Endothelial cell (in vitro differentiated cells): Measurements from ENCODE around the gene BTN1A1. TPM values are rescaled to one million over a fixed set of nuclear protein-coding genes. Genes with fewer than 3 reads are reported as not detected.

Experiments
- DNase-seq: peaks from one replicate; pipeline ENCODE4 v3.0.0; 2021; ENCODE audit warnings: low spot score
- H3K27ac Mint-ChIP-seq: one replicate; pipeline ENCODE4 v1.8.0; 2021; ENCODE audit warnings: mixed read lengths, inconsistent platforms; ENCODE audit not compliant: unreplicated experiment
- H3K27me3 Mint-ChIP-seq: one replicate; pipeline ENCODE4 v1.8.0; 2021; ENCODE audit warnings: mild to moderate bottlenecking, moderate library complexity, mixed read lengths, inconsistent platforms; ENCODE audit not compliant: unreplicated experiment
- H3K36me3 Mint-ChIP-seq: one replicate; pipeline ENCODE4 v1.8.0; 2021; ENCODE audit warnings: mild to moderate bottlenecking, low read depth, mixed read lengths, inconsistent platforms; ENCODE audit not compliant: unreplicated experiment
- H3K4me1 Mint-ChIP-seq: one replicate; pipeline ENCODE4 v1.8.0; 2021; ENCODE audit warnings: mild to moderate bottlenecking, mixed read lengths, inconsistent platforms; ENCODE audit not compliant: unreplicated experiment
- H3K4me3 Mint-ChIP-seq: one replicate; pipeline ENCODE4 v1.8.0; 2021; ENCODE audit warnings: mild to moderate bottlenecking, mixed read lengths, inconsistent platforms; ENCODE audit not compliant: unreplicated experiment
- H3K9me3 Mint-ChIP-seq: one replicate; pipeline ENCODE4 v1.8.0; 2021; ENCODE audit warnings: mixed read lengths, inconsistent platforms; ENCODE audit not compliant: unreplicated experiment
- total RNA-seq: library from RNA; stranded (reverse); fragmentation: NEBNext Ultra II Directional; extraction: Animal tissue kit (Norgen Biotek cat#: 25700); gene quantifications from one replicate; pipeline ENCODE4 v1.2.1, GENCODE V29; 2021; ENCODE audit not compliant: unreplicated experiment
- TF ChIP-seq, protein P1 (sequence below): fragments of 200-600 bp; sonication (generic); IDR thresholded peaks from one replicate; pipeline ENCODE4 v1.5.0; 2021; ENCODE audit warnings: antibody characterized with exemption; ENCODE audit not compliant: unreplicated experiment

The BTN1A1 gene
- total RNA-seq, 1 donor from 2014 or later, result 1.4 TPM

DNA sequence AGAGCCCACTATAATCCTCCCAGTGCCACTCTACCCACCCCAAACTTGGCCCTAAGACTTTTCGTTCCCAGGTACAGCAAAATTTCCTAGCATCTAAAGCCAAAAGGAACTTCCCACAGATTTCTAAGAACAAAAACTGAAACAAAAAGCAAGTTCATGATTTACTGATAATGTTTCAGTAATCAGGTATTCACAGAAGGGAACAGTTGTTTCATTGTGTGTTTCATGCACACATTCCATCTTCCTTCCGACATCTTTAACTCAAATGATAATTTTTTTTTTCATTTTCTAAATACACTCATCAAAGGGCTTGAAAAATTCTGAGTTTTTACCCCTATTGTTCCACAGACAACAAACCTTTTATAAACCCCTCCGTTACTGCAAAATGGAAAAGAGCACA, 6.0 kb upstream of the BTN1A1 start:
- no peak for DNase-seq
- H3K4me3 Mint-ChIP-seq, result no peak overlapping the region
- peaks cover 3% of the 10 kb centered on the region for H3K4me1 Mint-ChIP-seq
- no peaks in the 10 kb centered on the region for H3K27me3 Mint-ChIP-seq
- no peaks in the 10 kb centered on the region for H3K36me3 Mint-ChIP-seq
- H3K9me3 Mint-ChIP-seq, result no peaks in the 10 kb centered on the region
- TF ChIP-seq, protein P1, sequence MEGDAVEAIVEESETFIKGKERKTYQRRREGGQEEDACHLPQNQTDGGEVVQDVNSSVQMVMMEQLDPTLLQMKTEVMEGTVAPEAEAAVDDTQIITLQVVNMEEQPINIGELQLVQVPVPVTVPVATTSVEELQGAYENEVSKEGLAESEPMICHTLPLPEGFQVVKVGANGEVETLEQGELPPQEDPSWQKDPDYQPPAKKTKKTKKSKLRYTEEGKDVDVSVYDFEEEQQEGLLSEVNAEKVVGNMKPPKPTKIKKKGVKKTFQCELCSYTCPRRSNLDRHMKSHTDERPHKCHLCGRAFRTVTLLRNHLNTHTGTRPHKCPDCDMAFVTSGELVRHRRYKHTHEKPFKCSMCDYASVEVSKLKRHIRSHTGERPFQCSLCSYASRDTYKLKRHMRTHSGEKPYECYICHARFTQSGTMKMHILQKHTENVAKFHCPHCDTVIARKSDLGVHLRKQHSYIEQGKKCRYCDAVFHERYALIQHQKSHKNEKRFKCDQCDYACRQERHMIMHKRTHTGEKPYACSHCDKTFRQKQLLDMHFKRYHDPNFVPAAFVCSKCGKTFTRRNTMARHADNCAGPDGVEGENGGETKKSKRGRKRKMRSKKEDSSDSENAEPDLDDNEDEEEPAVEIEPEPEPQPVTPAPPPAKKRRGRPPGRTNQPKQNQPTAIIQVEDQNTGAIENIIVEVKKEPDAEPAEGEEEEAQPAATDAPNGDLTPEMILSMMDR, result no peak
- H3K27ac Mint-ChIP-seq, result peak overlapping the region; percentile 21

DNA sequence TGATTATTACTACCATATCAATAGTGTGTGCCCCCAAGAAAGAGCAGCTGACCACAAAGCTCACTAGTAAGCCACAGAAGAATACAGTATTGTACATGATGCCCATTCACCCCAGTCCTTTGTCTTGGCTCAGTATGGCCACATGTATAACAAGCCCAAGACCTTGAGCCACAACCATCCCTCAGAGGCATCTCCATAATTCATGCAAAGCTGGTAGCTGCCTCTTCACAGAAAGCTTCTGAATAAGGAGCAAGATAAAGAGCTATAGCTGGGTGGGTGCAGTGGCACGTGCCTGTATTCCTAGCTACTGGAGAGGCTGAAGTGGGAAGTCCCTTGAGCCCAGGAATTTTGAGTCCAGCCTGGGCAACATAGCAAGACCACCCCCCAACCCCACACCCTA, 4.8 kb upstream of the BTN1A1 start:
- H3K4me1 Mint-ChIP-seq, result peaks cover 10% of the 10 kb centered on the region
- TF ChIP-seq, protein P1, result no peak
- no peaks in the 10 kb centered on the region for H3K36me3 Mint-ChIP-seq
- H3K27me3 Mint-ChIP-seq, result no peaks in the 10 kb centered on the region
- no peak overlapping the region for H3K4me3 Mint-ChIP-seq
- H3K27ac Mint-ChIP-seq, result no peak overlapping the region
- DNase-seq, result no peak
- H3K9me3 Mint-ChIP-seq, result no peaks in the 10 kb centered on the region

DNA sequence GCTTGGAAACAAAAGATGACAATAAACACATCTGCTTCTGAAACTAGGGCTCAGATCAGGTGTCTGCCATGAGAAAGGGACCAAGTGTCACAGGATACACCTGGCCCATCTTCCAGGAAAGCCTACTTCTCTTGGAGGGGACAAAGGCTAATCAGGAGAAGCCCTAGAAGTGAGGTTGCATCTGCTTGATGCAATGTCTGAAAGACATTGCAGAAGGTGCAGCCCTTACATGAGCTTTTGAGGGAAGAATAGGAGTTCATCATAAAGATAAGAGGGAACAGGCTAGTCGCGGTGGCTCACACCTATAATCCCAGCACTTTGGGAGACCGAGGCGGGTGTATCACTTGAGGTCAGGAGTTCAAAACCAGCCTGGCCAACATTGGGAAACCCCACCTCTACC, 2.5 kb upstream of the BTN1A1 start:
- H3K27me3 Mint-ChIP-seq, result peaks cover 8% of the 10 kb centered on the region
- DNase-seq, result no peak
- TF ChIP-seq, protein P1, result no peak
- H3K9me3 Mint-ChIP-seq, result no peaks in the 10 kb centered on the region
- H3K36me3 Mint-ChIP-seq, result no peaks in the 10 kb centered on the region
- H3K4me1 Mint-ChIP-seq, result peaks cover 22% of the 10 kb centered on the region
- H3K27ac Mint-ChIP-seq, result no peak overlapping the region
- H3K4me3 Mint-ChIP-seq, result no peak overlapping the region

DNA sequence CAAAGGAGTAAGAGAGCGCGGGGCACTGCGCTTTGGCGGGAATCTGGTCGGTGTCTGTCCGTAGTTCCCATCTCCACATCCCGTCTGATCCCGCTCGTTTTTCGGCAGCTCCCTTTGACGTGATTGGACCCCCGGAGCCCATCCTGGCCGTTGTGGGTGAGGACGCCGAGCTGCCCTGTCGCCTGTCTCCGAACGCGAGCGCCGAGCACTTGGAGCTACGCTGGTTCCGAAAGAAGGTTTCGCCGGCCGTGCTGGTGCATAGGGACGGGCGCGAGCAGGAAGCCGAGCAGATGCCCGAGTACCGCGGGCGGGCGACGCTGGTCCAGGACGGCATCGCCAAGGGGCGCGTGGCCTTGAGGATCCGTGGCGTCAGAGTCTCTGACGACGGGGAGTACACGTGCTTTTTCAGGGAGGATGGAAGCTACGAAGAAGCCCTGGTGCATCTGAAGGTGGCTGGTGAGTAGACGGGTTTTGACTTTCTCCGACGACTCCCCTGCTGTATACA, 1.4 kb downstream of the BTN1A1 start:
- Mint-ChIP-seq H3K36me3 (no peaks in the 10 kb centered on the region), H3K27ac (no peak overlapping the region), H3K4me1 (peaks cover 26% of the 10 kb centered on the region), H3K4me3 (no peak overlapping the region), H3K27me3 (peaks cover 8% of the 10 kb centered on the region), H3K9me3 (no peaks in the 10 kb centered on the region)
- peak; percentile 30 for DNase-seq
- TF ChIP-seq, protein P1, result no peak

DNA sequence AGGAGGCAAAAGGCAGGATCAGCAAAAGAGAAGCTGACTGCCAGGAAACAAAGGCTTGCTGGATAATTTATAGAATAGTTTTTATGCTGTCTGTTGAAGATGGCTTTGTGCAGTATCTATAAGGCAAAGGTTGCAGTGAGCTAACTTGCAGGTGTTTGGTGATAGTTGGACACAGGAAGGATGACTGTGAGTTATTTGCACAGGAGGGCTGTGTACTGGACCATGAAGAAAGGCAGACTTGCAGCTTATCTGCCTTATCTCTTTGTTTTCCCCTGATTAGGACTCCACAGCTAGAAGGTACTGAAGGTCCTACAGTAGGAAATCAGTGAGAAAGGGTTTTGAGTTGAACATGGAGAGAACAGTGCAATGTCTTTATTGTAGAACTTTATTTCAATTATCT, 2.1 kb downstream of the BTN1A1 start:
- H3K27me3 Mint-ChIP-seq, result peaks cover 8% of the 10 kb centered on the region
- no peak overlapping the region for H3K27ac Mint-ChIP-seq
- H3K4me1 Mint-ChIP-seq, result peaks cover 25% of the 10 kb centered on the region
- H3K36me3 Mint-ChIP-seq, result no peaks in the 10 kb centered on the region
- DNase-seq, result no peak
- H3K4me3 Mint-ChIP-seq, result peak overlapping the region; percentile 2
- TF ChIP-seq, protein P1, result no peak
- no peaks in the 10 kb centered on the region for H3K9me3 Mint-ChIP-seq
